ENCODE measurements around the gene SLAMF6. TPM values are rescaled to one million over a fixed set of nuclear protein-coding genes. Genes with fewer than 3 reads are reported as not detected.

The SLAMF6 gene
- polyA plus RNA-seq, 1 donor (not counting 4 experiments of a cell fraction or from before 2014, with no cell fraction given): not detected

- no peaks in the 10 kb centered on the region for H3K79me2 ChIP-seq (ENCODE audit: control insufficient read depth, insufficient read depth, low read length)
- H3K27me3 ChIP-seq (ENCODE audit: control insufficient read depth, extremely low read depth, insufficient read depth, low read length): peaks cover 15% of the 10 kb centered on the region
- no peak overlapping the region for H3K4me2 ChIP-seq (ENCODE audit: control insufficient read depth, extremely low read depth, insufficient read depth, low read depth, low read length)
- H3K9ac ChIP-seq (ENCODE audit: control insufficient read depth, extremely low read depth, insufficient read depth, low read length): no peak overlapping the region
- FAIRE-seq: no peak
- DNase-seq (ENCODE audit: low read depth, low spot score): no peak
- dilution Hi-C loops (cut with MboI; ENCODE audit: extremely low pct_ligation_motif_present, low sequenced_read_pairs): no loop called here
- no peak for TF ChIP-seq EZH2 (IDR thresholded peaks at IDR 0.05; ENCODE audit: low read length)
- no peak for TF ChIP-seq CTCF (optimal IDR thresholded peaks at IDR 0.05 in 1 of 3, IDR thresholded peaks at IDR 0.05 in 1 of 3, conservative IDR thresholded peaks at IDR 0.05 in 1 of 3; ENCODE audit: extremely low read depth in 1 of 3, insufficient read depth in 2 of 3, low read length in 3 of 3)
- no peaks in the 10 kb centered on the region for H3K9me3 ChIP-seq (ENCODE audit: control insufficient read depth, low read depth, low read length)
- no peak overlapping the region for H2AFZ ChIP-seq (ENCODE audit: control insufficient read depth, low read length)
- H3K36me3 ChIP-seq (ENCODE audit: control insufficient read depth in 2 of 2, extremely low read depth in 1 of 2, insufficient read depth in 2 of 2, low read length in 2 of 2): no peaks in the 10 kb centered on the region
- H3K9me1 ChIP-seq (ENCODE audit: control insufficient read depth, extremely low read depth, insufficient read depth, low read length): no peaks in the 10 kb centered on the region
- H4K20me1 ChIP-seq (ENCODE audit: control insufficient read depth, extremely low read depth, insufficient read depth, low read length): no peaks in the 10 kb centered on the region
- no peak overlapping the region for H3K27ac ChIP-seq (ENCODE audit: control insufficient read depth, insufficient read depth, low read length)
- no peak overlapping the region for H3K4me3 ChIP-seq (ENCODE audit: control insufficient read depth in 2 of 3, extremely low read depth in 1 of 3, insufficient read depth in 2 of 3, low read depth in 1 of 3, low read length in 3 of 3)
- H3K4me1 ChIP-seq (ENCODE audit: control insufficient read depth, extremely low read depth, insufficient read depth, low read length): no peaks in the 10 kb centered on the region
Measured at GRCh38 chr1:160549665-160550006, 26.6 kb upstream of the SLAMF6 start.

GRCh38 chr1:160548960-160549664, 26.1 kb upstream of the SLAMF6 start:
- Histone ChIP-seq H3K79me2 (ENCODE audit: control insufficient read depth, insufficient read depth, low read length) (no peaks in the 10 kb centered on the region), H2AFZ (ENCODE audit: control insufficient read depth, low read length) (no peak overlapping the region), H3K4me2 (ENCODE audit: control insufficient read depth, extremely low read depth, insufficient read depth, low read depth, low read length) (no peak overlapping the region), H3K27ac (ENCODE audit: control insufficient read depth, insufficient read depth, low read length) (no peak overlapping the region), H3K9me1 (ENCODE audit: control insufficient read depth, extremely low read depth, insufficient read depth, low read length) (no peaks in the 10 kb centered on the region), H3K4me1 (ENCODE audit: control insufficient read depth, extremely low read depth, insufficient read depth, low read length) (no peaks in the 10 kb centered on the region), H3K4me3 (ENCODE audit: control insufficient read depth in 2 of 3, extremely low read depth in 1 of 3, insufficient read depth in 2 of 3, low read depth in 1 of 3, low read length in 3 of 3) (no peak overlapping the region), H3K36me3 (ENCODE audit: control insufficient read depth in 2 of 2, extremely low read depth in 1 of 2, insufficient read depth in 2 of 2, low read length in 2 of 2) (no peaks in the 10 kb centered on the region), H3K9me3 (ENCODE audit: control insufficient read depth, low read depth, low read length) (no peaks in the 10 kb centered on the region), H3K27me3 (ENCODE audit: control insufficient read depth, extremely low read depth, insufficient read depth, low read length) (peaks cover 15% of the 10 kb centered on the region), H3K9ac (ENCODE audit: control insufficient read depth, extremely low read depth, insufficient read depth, low read length) (no peak overlapping the region), H4K20me1 (ENCODE audit: control insufficient read depth, extremely low read depth, insufficient read depth, low read length) (no peaks in the 10 kb centered on the region)
- no peak for TF ChIP-seq EZH2 (IDR thresholded peaks at IDR 0.05; ENCODE audit: low read length)
- FAIRE-seq (no peak), DNase-seq (ENCODE audit: low read depth, low spot score) (no peak)
- dilution Hi-C loops (cut with MboI; ENCODE audit: extremely low pct_ligation_motif_present, low sequenced_read_pairs): no loop called here

GRCh38 chr1:160548183-160548582, 25.1 kb upstream of the SLAMF6 start:
- no peak for TF ChIP-seq EZH2 (IDR thresholded peaks at IDR 0.05; ENCODE audit: low read length)
- no peak for TF ChIP-seq CTCF (optimal IDR thresholded peaks at IDR 0.05 in 1 of 3, IDR thresholded peaks at IDR 0.05 in 1 of 3, conservative IDR thresholded peaks at IDR 0.05 in 1 of 3; ENCODE audit: extremely low read depth in 1 of 3, insufficient read depth in 2 of 3, low read length in 3 of 3)
- Histone ChIP-seq H3K9me1 (ENCODE audit: control insufficient read depth, extremely low read depth, insufficient read depth, low read length) (no peaks in the 10 kb centered on the region), H3K36me3 (ENCODE audit: control insufficient read depth in 2 of 2, extremely low read depth in 1 of 2, insufficient read depth in 2 of 2, low read length in 2 of 2) (no peaks in the 10 kb centered on the region), H3K4me2 (ENCODE audit: control insufficient read depth, extremely low read depth, insufficient read depth, low read depth, low read length) (no peak overlapping the region), H3K27ac (ENCODE audit: control insufficient read depth, insufficient read depth, low read length) (no peak overlapping the region), H3K9me3 (ENCODE audit: control insufficient read depth, low read depth, low read length) (no peaks in the 10 kb centered on the region), H3K4me1 (ENCODE audit: control insufficient read depth, extremely low read depth, insufficient read depth, low read length) (no peaks in the 10 kb centered on the region), H3K4me3 (ENCODE audit: control insufficient read depth in 2 of 3, extremely low read depth in 1 of 3, insufficient read depth in 2 of 3, low read depth in 1 of 3, low read length in 3 of 3) (no peak overlapping the region), H3K9ac (ENCODE audit: control insufficient read depth, extremely low read depth, insufficient read depth, low read length) (no peak overlapping the region), H3K79me2 (ENCODE audit: control insufficient read depth, insufficient read depth, low read length) (no peaks in the 10 kb centered on the region), H4K20me1 (ENCODE audit: control insufficient read depth, extremely low read depth, insufficient read depth, low read length) (no peaks in the 10 kb centered on the region), H3K27me3 (ENCODE audit: control insufficient read depth, extremely low read depth, insufficient read depth, low read length) (peaks cover 15% of the 10 kb centered on the region), H2AFZ (ENCODE audit: control insufficient read depth, low read length) (no peak overlapping the region)
- DNase-seq (ENCODE audit: low read depth, low spot score): no peak
- FAIRE-seq: no peak
- dilution Hi-C loops (cut with MboI; ENCODE audit: extremely low pct_ligation_motif_present, low sequenced_read_pairs): no loop called here

Data from keratinocyte (primary cell).